Endometrium (tissue), 2 donors: ENCODE measurements around the gene PXT1.

Source experiments
- FAIRE-seq: peaks from 2 replicates; lab custom pipeline; 2012; peaks lifted over from hg19 to GRCh38; lab: Jason Lieb, UNC
- donor health status: control.
- donor health status: control.

PXT1 gene

DNA sequence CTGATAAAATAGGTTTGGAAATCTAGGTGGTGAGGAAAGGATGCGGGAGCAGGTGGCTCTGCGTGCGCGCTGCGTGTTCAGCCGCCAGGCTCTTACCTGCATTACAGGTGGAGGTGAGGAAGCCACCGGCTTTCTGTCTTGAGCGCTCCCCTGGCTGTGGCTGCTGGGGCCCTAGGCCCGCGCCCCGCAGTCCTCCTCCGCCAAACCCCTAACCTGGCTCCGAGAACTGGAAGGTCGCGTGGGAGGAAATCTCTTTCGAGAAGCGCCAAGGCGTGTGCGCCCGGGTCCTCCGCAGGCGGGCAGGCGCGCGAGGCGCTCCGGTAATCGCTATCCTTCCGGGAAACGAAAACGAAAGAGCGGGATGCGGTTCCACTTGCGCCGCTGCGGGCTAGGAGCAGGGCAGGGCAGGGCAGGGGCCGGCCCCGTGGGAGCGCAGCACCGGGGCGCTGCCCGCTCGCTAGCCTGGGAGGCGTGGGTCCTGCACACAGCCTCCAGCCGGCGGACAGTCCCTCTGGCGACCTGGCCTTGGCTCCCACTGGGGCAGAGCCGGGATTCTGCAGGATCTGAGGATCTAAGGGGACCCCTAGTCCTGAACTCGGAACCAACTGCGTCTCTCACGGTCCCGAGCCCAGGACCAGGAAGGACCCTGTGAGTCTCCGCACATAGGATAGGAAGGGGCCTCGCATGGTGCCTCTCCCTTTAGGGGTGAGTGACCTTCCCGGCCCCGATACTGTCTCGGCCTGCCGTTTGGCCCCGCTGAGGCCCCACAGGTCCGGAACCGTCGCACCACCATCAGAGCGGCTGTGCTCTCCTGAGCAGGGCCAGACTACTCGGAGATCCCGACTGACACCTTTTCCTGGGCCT, 55.0 kb downstream of the PXT1 start, which contains the start of gene ETV7:
TSS of gene ETV7 (minus strand) at position 230 of the 864 bp plus-strand sequence. CDS start at position 102, 128 bp downstream.
- FAIRE-seq: no peak

GRCh38 chr6:36386495-36387439, 55.9 kb downstream of the PXT1 start:
- FAIRE-seq: no peak

DNA sequence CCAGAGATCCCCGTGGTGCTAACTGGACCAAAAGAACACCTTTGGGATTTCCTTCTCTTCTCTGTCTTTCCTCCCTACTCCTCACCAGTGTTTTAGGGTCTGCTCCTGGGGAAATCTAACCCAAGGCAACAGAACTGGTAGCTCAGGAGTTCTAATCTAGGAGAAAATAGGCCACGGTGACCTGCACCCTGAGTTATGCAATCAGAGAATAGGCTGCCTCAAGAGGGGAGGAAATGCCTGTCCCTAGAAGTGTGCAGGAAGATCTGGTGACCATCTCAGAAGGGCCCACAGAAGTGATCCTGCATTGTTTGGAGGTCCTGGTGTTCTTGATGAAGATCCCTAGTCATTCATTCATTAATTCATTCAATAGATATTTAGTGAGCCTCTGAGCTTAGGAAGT, 58.6 kb downstream of the PXT1 start:
- FAIRE-seq: no peak

DNA sequence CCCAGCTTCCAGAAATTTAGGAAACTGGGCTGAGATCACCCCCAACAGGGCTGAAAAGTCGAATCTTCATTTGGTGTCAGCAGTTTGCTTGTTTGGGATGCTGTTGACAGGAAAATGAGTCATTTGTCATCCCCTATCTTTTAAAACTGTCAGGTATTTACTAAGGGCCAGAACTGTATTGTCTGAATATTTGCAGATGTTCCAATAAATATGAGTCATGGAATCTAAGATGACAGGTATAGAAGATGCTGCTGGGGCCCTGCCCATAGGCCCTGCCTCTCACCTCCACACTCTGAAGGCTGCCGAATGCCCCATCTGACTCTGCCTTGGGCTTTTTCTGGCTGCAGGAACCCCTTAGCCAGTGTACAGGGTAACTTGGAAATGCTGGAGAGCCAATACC, 59.0 kb downstream of the PXT1 start:
- no peak for FAIRE-seq

GRCh38 chr6:36382976-36383375, 59.7 kb downstream of the PXT1 start:
- no peak for FAIRE-seq

DNA sequence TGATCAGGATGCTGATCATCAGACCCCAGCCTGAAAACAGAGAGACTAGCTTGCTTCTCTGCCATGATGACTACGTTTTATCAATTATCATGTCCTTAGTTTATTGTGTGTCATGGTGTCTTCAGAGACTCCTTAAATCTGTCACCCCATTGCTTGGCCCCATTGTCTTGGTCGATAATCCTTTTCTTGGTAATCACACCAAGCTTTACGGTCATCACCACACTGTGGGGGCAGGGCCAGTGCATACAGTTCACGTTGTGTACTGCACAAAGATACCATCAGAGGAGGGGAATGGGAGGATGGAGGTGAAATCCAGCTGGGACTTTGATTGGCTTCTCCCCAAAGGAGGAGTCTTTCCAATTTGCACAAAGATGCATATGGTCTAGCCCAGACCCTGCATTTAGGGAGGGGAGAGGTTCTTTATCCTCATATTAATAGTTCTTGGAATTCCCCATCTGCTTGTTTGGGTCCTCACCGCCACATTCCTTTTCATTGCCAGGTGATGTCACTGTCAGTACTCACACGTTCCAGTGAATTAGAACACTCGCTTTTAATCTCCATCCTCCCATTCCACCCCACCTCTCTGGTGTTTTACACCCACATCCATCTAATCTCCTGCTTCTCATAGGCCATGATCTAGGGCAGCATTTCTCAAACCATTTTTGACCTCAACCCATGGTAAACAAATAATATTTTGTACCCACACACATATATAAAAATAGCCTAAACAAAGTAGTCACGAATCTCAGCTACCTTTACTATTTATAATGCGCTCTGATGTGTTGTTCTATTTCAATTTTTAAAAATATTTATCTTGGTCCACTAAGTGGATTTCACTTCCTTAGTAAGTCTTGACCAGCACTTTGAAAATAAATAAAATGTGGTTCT, 60.9 kb downstream of the PXT1 start:
- no peak for FAIRE-seq

- no peak for FAIRE-seq
These were observed 62.5 kb downstream of the PXT1 start for GRCh38 chr6:36380166-36380565.

DNA sequence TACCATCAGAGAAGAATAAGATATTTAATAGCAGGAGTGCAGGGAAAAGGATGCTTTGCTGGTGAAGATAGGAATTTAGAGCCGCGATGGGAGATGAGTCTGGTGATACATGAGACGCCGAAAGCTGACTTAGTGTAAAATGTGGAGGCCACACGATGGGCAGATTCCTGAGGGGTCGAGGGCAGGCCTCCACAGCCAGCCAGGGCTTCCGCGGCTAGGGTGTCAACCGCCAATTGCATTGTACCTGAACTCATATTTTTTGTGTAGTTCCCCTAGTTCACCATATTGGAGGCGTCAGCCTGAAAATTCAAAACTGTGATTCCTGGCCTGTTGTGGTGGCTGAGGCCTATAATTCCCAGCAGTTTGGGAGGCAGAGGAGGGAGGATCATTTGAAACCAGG, 63.7 kb downstream of the PXT1 start:
- FAIRE-seq: no peak

GRCh38 chr6:36378243-36378920, 64.3 kb downstream of the PXT1 start:
- no peak for FAIRE-seq

DNA sequence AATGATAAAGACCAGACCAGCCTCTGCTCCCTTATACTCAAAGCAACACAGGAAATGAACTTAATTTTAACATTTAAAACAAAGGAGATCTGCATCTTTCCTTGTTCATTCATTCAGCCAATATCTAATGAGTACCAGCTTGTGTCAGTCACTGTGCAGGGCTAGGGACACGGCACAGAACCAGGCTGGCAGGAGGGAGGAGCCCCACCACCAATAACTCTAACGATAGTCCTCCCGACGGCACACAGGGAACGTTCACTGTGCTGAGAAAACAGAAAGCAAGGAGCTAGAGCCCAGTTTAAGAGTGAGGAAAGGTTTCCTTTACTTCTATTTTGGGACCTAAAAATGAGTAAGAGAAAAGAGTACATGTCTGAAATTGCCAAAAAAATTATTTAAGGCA, 65.1 kb downstream of the PXT1 start:
- no peak for FAIRE-seq

GRCh38 chr6:36376742-36377141, 65.9 kb downstream of the PXT1 start:
- no peak for FAIRE-seq

GRCh38 chr6:36376183-36376582, 66.5 kb downstream of the PXT1 start:
- FAIRE-seq: no peak

GRCh38 chr6:36375644-36376155, 67.0 kb downstream of the PXT1 start:
- FAIRE-seq: no peak

DNA sequence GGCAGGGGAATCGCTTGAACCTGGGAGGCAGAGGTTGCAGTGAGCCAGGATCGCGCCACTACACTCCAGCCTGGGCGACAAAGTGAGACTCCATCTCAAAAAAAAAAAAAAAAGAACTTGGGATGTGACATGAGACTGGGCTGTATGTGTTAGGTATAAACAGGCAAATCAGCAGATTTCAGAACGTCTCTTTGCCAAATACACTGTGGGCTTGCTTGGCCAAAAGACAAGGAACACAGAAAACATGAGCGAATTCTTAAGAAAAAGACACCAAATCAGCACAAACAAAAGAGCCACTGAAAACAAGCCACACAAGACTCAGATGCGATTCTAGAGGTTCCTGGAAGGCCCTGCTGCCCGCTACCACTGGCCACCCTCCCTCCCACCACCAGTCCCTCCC, 67.7 kb downstream of the PXT1 start:
- no peak for FAIRE-seq

- no peak for FAIRE-seq
These were observed 68.5 kb downstream of the PXT1 start for GRCh38 chr6:36374194-36374593.

DNA sequence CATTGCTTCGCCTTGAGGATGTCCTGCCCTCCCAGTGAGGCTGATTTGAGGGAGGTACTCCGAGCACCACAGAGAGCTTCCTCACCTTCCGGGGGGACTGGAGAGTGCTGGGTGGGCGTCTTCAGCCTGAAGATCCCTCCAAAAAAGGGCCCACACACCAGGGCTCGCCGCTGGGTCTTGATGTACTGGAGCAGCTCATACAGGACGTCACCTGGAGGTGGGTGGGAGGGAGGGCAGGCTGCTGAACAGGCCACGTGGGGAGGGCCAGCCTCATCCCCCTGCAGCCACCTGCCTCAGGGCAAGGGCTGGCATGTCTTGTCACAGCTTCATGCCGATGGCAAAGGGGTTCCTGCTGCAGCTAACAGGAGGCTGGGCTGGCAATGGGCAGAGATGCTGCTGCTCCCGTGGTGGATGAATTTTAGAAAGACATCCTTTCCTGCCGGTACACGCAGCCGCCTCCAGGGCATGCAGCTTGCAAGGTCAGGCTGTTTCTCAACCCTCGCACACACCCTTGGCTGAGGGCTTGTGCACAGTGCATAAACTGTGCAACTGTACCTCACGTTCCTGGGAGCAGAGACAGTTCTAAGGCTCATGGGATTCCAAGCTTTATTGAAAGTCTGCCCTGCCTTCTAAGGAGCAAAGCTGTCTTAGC, 69.2 kb downstream of the PXT1 start:
- no peak for FAIRE-seq

- no peak for FAIRE-seq
These were observed 70.6 kb downstream of the PXT1 start for GRCh38 chr6:36372088-36372487.

DNA sequence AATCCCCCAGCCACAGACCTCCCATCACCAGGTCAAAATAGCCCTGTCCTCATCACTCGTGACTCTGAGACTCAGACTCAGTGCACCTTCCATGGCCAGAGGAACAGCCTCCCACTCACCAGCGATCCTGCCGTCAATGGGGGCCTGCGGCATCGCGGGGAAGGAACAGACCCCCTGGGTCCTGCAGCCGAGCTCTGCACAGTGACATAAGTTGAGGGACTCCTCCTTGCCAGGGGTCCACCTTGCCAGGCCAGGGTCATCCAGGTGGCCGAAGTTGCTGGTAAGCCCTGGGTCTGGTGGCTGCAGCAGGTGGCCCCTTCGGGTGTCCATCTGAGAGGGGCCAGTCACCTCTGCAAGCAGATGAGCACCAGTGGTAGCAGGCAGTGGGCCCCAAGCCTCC, 71.4 kb downstream of the PXT1 start:
- FAIRE-seq: no peak

GRCh38 chr6:36370638-36371037, 72.0 kb downstream of the PXT1 start:
- no peak for FAIRE-seq
